Measurements from ENCODE around the gene MTCL1.

DNA sequence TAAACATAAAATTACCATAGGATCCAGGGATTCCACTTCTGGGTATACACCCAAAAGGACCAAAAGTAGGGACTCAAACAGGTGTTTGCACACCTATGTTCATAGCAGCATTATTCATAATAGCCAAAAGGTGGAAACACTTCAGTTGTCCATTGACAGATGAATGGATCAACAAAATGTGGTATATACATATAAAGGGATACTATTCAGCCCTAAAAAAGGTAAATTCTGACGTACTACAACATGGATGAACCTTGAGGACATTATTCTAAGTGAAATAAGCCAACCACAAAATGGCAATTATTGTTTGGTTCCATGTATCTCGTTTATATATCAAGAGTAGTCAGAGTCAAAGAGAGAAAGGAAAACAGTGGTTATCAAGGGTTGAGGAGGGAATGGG is 128.1 kb downstream of the MTCL1 start:
- TF ChIP-seq CTCF (IDR thresholded peaks at IDR 0.05 in 2 of 3, conservative IDR thresholded peaks at IDR 0.05 in 1 of 3; ENCODE audit: borderline replicate concordance in 1 of 3, insufficient read depth in 1 of 3, low read depth in 2 of 3, low read length in 2 of 3): no peak
- TF ChIP-seq POLR2A (IDR thresholded peaks at IDR 0.05; ENCODE audit: borderline replicate concordance, extremely low read depth, insufficient read depth, insufficient read length): no peak
- no peak for TF ChIP-seq EZH2 (IDR thresholded peaks at IDR 0.05)
- TF ChIP-seq CEBPB (IDR thresholded peaks at IDR 0.05; ENCODE audit: low read depth): no peak
- TF ChIP-seq SIN3A (IDR thresholded peaks at IDR 0.05; ENCODE audit: low read depth): no peak

All from HCT116 (cell line).